ENCODE measurements around the gene ACOXL.
A peak's percentile ranks its signal among the peaks of the same experiment; 100 is the strongest.

Gene ACOXL

DNA sequence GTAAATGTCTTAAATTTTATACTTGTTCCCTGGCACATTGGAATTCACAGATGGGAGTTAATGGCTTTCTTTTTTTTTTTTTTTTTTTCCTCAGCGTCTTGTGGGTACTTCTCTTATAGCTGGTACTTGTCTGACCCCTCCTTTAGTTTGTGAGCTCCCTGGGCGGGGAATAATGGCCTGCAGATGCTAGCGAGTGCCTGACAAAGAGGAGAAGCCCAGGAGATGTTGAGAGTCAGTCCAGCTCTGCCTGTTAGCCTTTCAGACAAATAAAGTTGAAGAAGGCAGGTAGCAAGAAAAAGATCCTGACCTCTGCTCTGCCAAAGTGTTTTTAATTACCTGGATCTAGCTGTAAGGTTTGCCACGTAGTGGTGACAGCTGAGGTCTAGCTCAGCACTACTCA lies 395.0 kb downstream of the ACOXL start:
- H3K79me2 ChIP-seq (ENCODE audit: control insufficient read depth, low read length) = peaks cover 99% of the 10 kb centered on the region

DNA sequence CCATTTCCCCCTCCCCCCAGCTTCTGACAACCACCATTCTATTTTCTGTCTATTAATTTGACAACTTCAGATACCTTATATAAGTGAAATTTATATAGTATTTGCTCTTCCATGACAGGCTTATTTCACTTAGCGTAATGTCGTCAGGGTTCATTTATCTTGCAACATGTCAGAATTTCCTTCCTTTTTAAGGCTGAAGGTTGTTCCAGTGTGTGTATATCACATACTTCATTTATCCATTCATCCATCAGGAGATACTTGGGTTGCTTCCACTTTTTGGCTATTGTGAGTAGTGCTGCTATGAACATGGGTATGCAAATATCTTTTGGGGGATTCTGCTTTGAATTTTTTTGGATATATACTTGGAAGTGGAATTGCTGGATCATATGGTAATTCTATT lies 395.7 kb downstream of the ACOXL start:
- no peaks in the 10 kb centered on the region for H3K27me3 ChIP-seq (ENCODE audit: control insufficient read depth, low read length)
- peaks cover 96% of the 10 kb centered on the region for H3K36me3 ChIP-seq (ENCODE audit: control insufficient read depth, low read length)
- peaks cover 100% of the 10 kb centered on the region for H3K79me2 ChIP-seq (ENCODE audit: control insufficient read depth, low read length)
- no peak overlapping the region for H3K4me3 ChIP-seq (ENCODE audit: low read length)
- peaks cover 46% of the 10 kb centered on the region for H4K20me1 ChIP-seq (ENCODE audit: control insufficient read depth, insufficient read depth, low read depth, low read length)
- H3K4me2 ChIP-seq (ENCODE audit: low read length) = no peak overlapping the region
- H3K9me3 ChIP-seq (ENCODE audit: control insufficient read depth, insufficient read depth, low read length) = no peaks in the 10 kb centered on the region
- H3K4me1 ChIP-seq (ENCODE audit: control insufficient read depth, low read length) = peaks cover 96% of the 10 kb centered on the region
- H3F3A ChIP-seq (ENCODE audit: control insufficient read depth, insufficient read depth) = peaks cover 7% of the 10 kb centered on the region
- no peak for TF ChIP-seq CTCF (IDR thresholded peaks at IDR 0.05; ENCODE audit: low read depth, low read length, poor library complexity, severe bottlenecking)
- no peak for TF ChIP-seq EZH2phosphoT487 (IDR thresholded peaks at IDR 0.05; ENCODE audit: borderline replicate concordance, low read length)
- H3K9me2 ChIP-seq (replicated peaks; ENCODE audit: control insufficient read depth, low read length) = no peaks in the 10 kb centered on the region
- no peak overlapping the region for H3K27ac ChIP-seq (ENCODE audit: low read depth, low read length)

More for the DNA sequence above, 395.0 kb downstream of the ACOXL start:
- no peaks in the 10 kb centered on the region for H3K9me2 ChIP-seq (replicated peaks; ENCODE audit: control insufficient read depth, low read length)
- peaks cover 47% of the 10 kb centered on the region for H4K20me1 ChIP-seq (ENCODE audit: control insufficient read depth, insufficient read depth, low read depth, low read length)
- no peak overlapping the region for H3K27ac ChIP-seq (ENCODE audit: low read depth, low read length)
- no peaks in the 10 kb centered on the region for H3K9me3 ChIP-seq (ENCODE audit: control insufficient read depth, insufficient read depth, low read length)
- H3F3A ChIP-seq (ENCODE audit: control insufficient read depth, insufficient read depth) = peaks cover 5% of the 10 kb centered on the region
- 0 out of 2 replicates have a peak overlapping the region, but pooled peaks have one; percentile 4 for H3K4me2 ChIP-seq (ENCODE audit: low read length)
- no peak overlapping the region for H3K4me3 ChIP-seq (ENCODE audit: low read length)
- H3K4me1 ChIP-seq (ENCODE audit: control insufficient read depth, low read length) = peaks cover 91% of the 10 kb centered on the region
- TF ChIP-seq EZH2phosphoT487 (IDR thresholded peaks at IDR 0.05; ENCODE audit: borderline replicate concordance, low read length) (no peak), CTCF (IDR thresholded peaks at IDR 0.05; ENCODE audit: low read depth, low read length, poor library complexity, severe bottlenecking) (no peak)
- no peaks in the 10 kb centered on the region for H3K27me3 ChIP-seq (ENCODE audit: control insufficient read depth, low read length)
- peaks cover 95% of the 10 kb centered on the region for H3K36me3 ChIP-seq (ENCODE audit: control insufficient read depth, low read length)

- TF ChIP-seq CTCF (IDR thresholded peaks at IDR 0.05; ENCODE audit: low read depth, low read length, poor library complexity, severe bottlenecking) (no peak), EZH2phosphoT487 (IDR thresholded peaks at IDR 0.05; ENCODE audit: borderline replicate concordance, low read length) (no peak)
- Histone ChIP-seq H4K20me1 (ENCODE audit: control insufficient read depth, insufficient read depth, low read depth, low read length) (peaks cover 36% of the 10 kb centered on the region), H3F3A (ENCODE audit: control insufficient read depth, insufficient read depth) (peaks cover 11% of the 10 kb centered on the region), H3K4me2 (ENCODE audit: low read length) (peak overlapping the region; percentile 39), H3K79me2 (ENCODE audit: control insufficient read depth, low read length) (peaks cover 99% of the 10 kb centered on the region), H3K4me3 (ENCODE audit: low read length) (peak overlapping the region; percentile 40), H3K9me2 (replicated peaks; ENCODE audit: control insufficient read depth, low read length) (no peaks in the 10 kb centered on the region), H3K9me3 (ENCODE audit: control insufficient read depth, insufficient read depth, low read length) (no peaks in the 10 kb centered on the region), H3K36me3 (ENCODE audit: control insufficient read depth, low read length) (peaks cover 91% of the 10 kb centered on the region), H3K4me1 (ENCODE audit: control insufficient read depth, low read length) (peaks cover 62% of the 10 kb centered on the region), H3K27ac (ENCODE audit: low read depth, low read length) (peak overlapping the region; percentile 65), H3K27me3 (ENCODE audit: control insufficient read depth, low read length) (no peaks in the 10 kb centered on the region)
Observed at GRCh38 chr2:111133603-111134002, 401.2 kb downstream of the ACOXL start.
